K562 (cell line): ENCODE measurements around the gene SPOCD1. TPM values are rescaled to one million over a fixed set of nuclear protein-coding genes. Genes with fewer than 3 reads are reported as not detected.

Source experiments
- ATAC-seq: fragments of 200-7000 bp; cut with Tn5 transposase; 3 replicates; pipeline ENCODE4 v1.9.1; 2020; ENCODE audit warnings: moderate library complexity
- BruUV-seq: library from RNA; stranded (reverse); fragments of 400-500 nt; replicated peaks from 2 replicates; lab custom pipeline; 2021; lab: Mats Ljungman, UMichigan
- CTCF ChIA-PET: fragments of 300-600 bp; formaldehyde crosslinking; extraction: SDS; loops from one replicate; lab custom pipeline; 2021; ENCODE audit warnings: low intra/inter-chr PET ratio; lab: Yijun Ruan, JAX
- POLR2A ChIA-PET: fragments of 300-600, 350-650 bp; sonication (Branson Sonifier 250); formaldehyde crosslinking; extraction: SDS; loops from one replicate; lab custom pipeline; 2021; ENCODE audit warnings: antibody characterized with exemption, inconsistent platforms; lab: Yijun Ruan, JAX
- DNase-seq, 4 experiments: peaks; one replicate each; pipeline versions ENCODE4 v3.0.0 to v3.0.0-alpha.2; 2011 to 2018; ENCODE audit warnings: low spot score in 3 of 4, mixed read lengths in 3 of 4; ENCODE audit errors: extremely low read depth in 1 of 4
- FAIRE-seq: peaks from 2 replicates; lab custom pipeline; 2011; peaks lifted over from hg19 to GRCh38; lab: Jason Lieb, UNC
- H2AFZ ChIP-seq: 2 replicates; pipeline ENCODE4 v1.6.0; 2011; ENCODE audit warnings: low read depth, low read length, control low read depth, inconsistent platforms
- H3K27ac ChIP-seq: fragments of 200-600 bp; 3 replicates; pipeline ENCODE4 v1.8.0; 2011; ENCODE audit warnings: low read depth, mild to moderate bottlenecking, control low read depth, inconsistent platforms, low read length, moderate library complexity, mixed read lengths; ENCODE audit errors: extremely low read depth
- H3K27me3 ChIP-seq, 2 experiments: fragments of 300-600 bp in 1 of 2; 2 replicates in 1 of 2; 3 replicates in 1 of 2; pipeline versions ENCODE4 v1.6.0 to v1.8.0; 2011; ENCODE audit warnings: inconsistent platforms in 2 of 2, low read length in 2 of 2, mild to moderate bottlenecking in 1 of 2, mixed read lengths in 1 of 2, moderate library complexity in 1 of 2; ENCODE audit not compliant: control insufficient read depth in 2 of 2, insufficient read depth in 2 of 2
- H3K36me3 ChIP-seq: fragments of 300-600 bp; 3 replicates; pipeline ENCODE4 v1.8.0; 2011; ENCODE audit warnings: mild to moderate bottlenecking, low read length, inconsistent platforms; ENCODE audit not compliant: control insufficient read depth, insufficient read depth
- H3K4me1 ChIP-seq, 2 experiments: fragments of 200-600 bp in 1 of 2; replicated peaks in 1 of 2; 2 replicates in 1 of 2; 3 replicates in 1 of 2; pipeline versions ENCODE4 v1.5.1 to v1.8.0; 2011; ENCODE audit warnings: inconsistent platforms in 2 of 2, low read length in 2 of 2, mild to moderate bottlenecking in 1 of 2, mixed read lengths in 1 of 2, moderate library complexity in 1 of 2; ENCODE audit not compliant: control insufficient read depth in 2 of 2, insufficient read depth in 2 of 2
- H3K4me2 ChIP-seq: 2 replicates; pipeline ENCODE4 v1.6.1; 2011; ENCODE audit warnings: low read length, control low read depth, inconsistent platforms, mixed read lengths; ENCODE audit not compliant: insufficient read depth
- H3K4me3 ChIP-seq: fragments of 200-600 bp; sonication (generic), shearing (Covaris generic); 2 replicates; pipeline ENCODE4 v1.5.1; 2016; ENCODE audit warnings: control low read depth, inconsistent platforms
- H3K79me2 ChIP-seq: fragments of 200-600 bp; 3 replicates; pipeline ENCODE4 v1.8.0; 2011; ENCODE audit warnings: low read length, inconsistent platforms; ENCODE audit not compliant: control insufficient read depth, insufficient read depth
- H3K9ac ChIP-seq, 2 experiments: 2 replicates each; pipeline versions ENCODE4 v1.6.0 to v1.6.1; 2011; ENCODE audit warnings: low read depth in 2 of 2, low read length in 2 of 2, control low read depth in 1 of 2, inconsistent platforms in 1 of 2, mild to moderate bottlenecking in 1 of 2, mixed read lengths in 1 of 2; ENCODE audit not compliant: insufficient read depth in 1 of 2
- H3K9me1 ChIP-seq: one replicate; pipeline ENCODE4 v1.6.0; 2011; ENCODE audit warnings: inconsistent platforms, mild to moderate bottlenecking, low read length, moderate library complexity; ENCODE audit not compliant: control insufficient read depth, insufficient read depth
- H3K9me3 ChIP-seq: replicated peaks from 2 replicates; pipeline ENCODE4 v1.5.1; 2011; ENCODE audit warnings: low read depth, low read length, inconsistent platforms; ENCODE audit not compliant: control insufficient read depth, insufficient read depth
- H4K20me1 ChIP-seq: replicated peaks from 2 replicates; pipeline ENCODE4 v1.6.1; 2011; ENCODE audit warnings: low read length, inconsistent platforms, mixed read lengths; ENCODE audit not compliant: control insufficient read depth, insufficient read depth
- CBX2 ChIP-seq: fragments of 200-600 bp; sonication (generic); IDR thresholded peaks from one replicate; pipeline ENCODE4 v1.6.1; 2012; ENCODE audit warnings: mild to moderate bottlenecking, low read length, inconsistent platforms; ENCODE audit not compliant: insufficient read depth, poor library complexity, severe bottlenecking
- CGGBP1 ChIP-seq: fragments of 250-450 bp; sonication (Bioruptor Pico); IDR thresholded peaks from 2 replicates; pipeline ENCODE4 v1.9.0; 2021; ENCODE audit warnings: mild to moderate bottlenecking
- STAT5B ChIP-seq: fragments of 250-450 bp; sonication (Bioruptor Pico); IDR thresholded peaks from 2 replicates; pipeline ENCODE4 v1.8.0; 2021; ENCODE audit warnings: mild to moderate bottlenecking, inconsistent platforms
- TBP ChIP-seq: optimal IDR thresholded peaks from 2 replicates; pipeline ENCODE3; 2011; ENCODE audit warnings: low read depth, low read length, improper control_type of control experiment
- USF1 ChIP-seq: sonication (generic); formaldehyde crosslinking; IDR thresholded peaks from 2 replicates; pipeline ENCODE4 v1.9.0; 2022; ENCODE audit warnings: mild to moderate bottlenecking, missing genetic modification reagents
- ZFP1 ChIP-seq: fragments of 450-650 bp; formaldehyde crosslinking; IDR thresholded peaks from 2 replicates; pipeline ENCODE4 v1.4.0; 2020; ENCODE audit warnings: mild to moderate bottlenecking, mixed read lengths
- ZNF324 ChIP-seq: fragments of 250-450 bp; sonication (Bioruptor Pico); IDR thresholded peaks from 2 replicates; pipeline ENCODE4 v1.4.0; 2020; ENCODE audit warnings: mild to moderate bottlenecking
- ZSCAN29 ChIP-seq: fragments of 450-650 bp; IDR thresholded peaks from 2 replicates; pipeline ENCODE4 v1.6.1; 2017
- WGBS: fragments of 100-300 bp; shearing (Covaris generic); methylation state at CpG from one replicate; pipeline ENCODE4 v1.1.6; 2016; ENCODE audit warnings: low coverage, mixed read lengths; ENCODE audit not compliant: insufficient coverage; ENCODE audit errors: missing lambda C conversion rate; 5-methylcytosine and 5-hydroxymethylcytosine counted together
- in situ Hi-C: fragments of 300-500 bp; cut with MboI; formaldehyde crosslinking; loops from 4 replicates; pipeline ENCODE4 v1.15.0; 2018; ENCODE audit warnings: inconsistent platforms, mixed read lengths
- intact Hi-C: fragments of 100-400 bp; cut with micrococcal nuclease; formaldehyde crosslinking; loops from 2 replicates; pipeline ENCODE4 v1.14.2; 2022
- polyA plus RNA-seq, 8 experiments: library from polyadenylated mRNA; depleted of rRNA in 4 of 8; stranded (reverse) in 5 of 8; unstranded in 3 of 8; fragments of >200 nt; fragmentation: Nextera tagmentation in 2 of 8; fragmentation: Illumina TruSeq in 1 of 8; extraction: Ambion mirVana in 2 of 8; extraction: Trizol in 1 of 8; gene quantifications; 2 replicates each; pipeline versions ENCODE4 v1.2.1 to v1.2.3, GENCODE V29; 2011 to 2014; ENCODE audit warnings: inconsistent platforms in 1 of 8, missing spikeins in 1 of 8
- total RNA-seq, 7 experiments: library from RNA; depleted of rRNA in 6 of 7; stranded (reverse); fragments of >200 nt in 6 of 7; fragmentation: Illumina TruSeq in 2 of 7; extraction: Trizol in 2 of 7; gene quantifications; 2 replicates each; pipeline versions ENCODE4 v1.2.1 to v1.2.3, GENCODE V29; 2011 to 2021; ENCODE audit warnings: low replicate concordance in 1 of 7

SPOCD1 gene
- total and polyA plus RNA-seq, 9 of the 15 experiments (the other 6 are each of a cell fraction or from before 2014, with no cell fraction given) = 0.03 to 0.71 (median 0.26) TPM; not detected in 1

GRCh38 chr1:31790641-31791091 is 25.2 kb downstream of the SPOCD1 start:
- Histone ChIP-seq H3K4me3 (no peak overlapping the region), H3K27me3 (peaks cover 16 to 44% of the 10 kb centered on the region in 2 experiments), H3K27ac (no peak overlapping the region), H3K4me2 (no peak overlapping the region), H3K9ac (peak overlapping the region in 1 of 2 experiments; percentile 12; a peak in 1 of 4 replicates), H3K79me2 (no peaks in the 10 kb centered on the region), H3K9me3 (no peaks in the 10 kb centered on the region), H3K9me1 (peaks cover 4% of the 10 kb centered on the region), H3K36me3 (no peaks in the 10 kb centered on the region), H4K20me1 (peaks cover 5% of the 10 kb centered on the region), H2AFZ (no peak overlapping the region), H3K4me1 (peaks cover 9 to 24% of the 10 kb centered on the region in 2 experiments; a peak in 4 of 5 replicates)
- ChIA-PET POLR2A (interaction anchor here (0.6 to 1.4 kb wide), 3 partner anchors 12 to 144 kb away, joined by 3 to 5 read pairs (median 3); no protein-coding TSS in a partner anchor), CTCF (interaction anchor here (0.5 to 3.1 kb wide), 4 partner anchors 27 to 153 kb away, joined by 3 to 46 read pairs (median 6); no protein-coding TSS in a partner anchor)
- DNase-seq (no peak), ATAC-seq (no peak), FAIRE-seq (no peak)
- 21% methylated on average over 11 of the region's 11 CpGs for WGBS
- intact Hi-C loops (no loop called here), in situ Hi-C loops (no loop called here)
- TF ChIP-seq TBP (no peak), CGGBP1 (CRISPR knock-in tag) (no peak), CBX2 (no peak), ZFP1 (CRISPR knock-in tag) (no peak), USF1 (CRISPR knock-in tag) (no peak), ZNF324 (CRISPR knock-in tag) (no peak), ZSCAN29 (no peak), STAT5B (CRISPR knock-in tag) (no peak)
- BruUV-seq = no TSS peak
